ENCODE measurements around the gene MPDZ. TPM values are rescaled to one million over a fixed set of nuclear protein-coding genes. Genes with fewer than 3 reads are reported as not detected.

The MPDZ gene
- total RNA-seq, 1 donor from 2014 or later = 62.6 TPM

- ATAC-seq (no peak), DNase-seq (ENCODE audit: missing footprints) (no peak)
- intact Hi-C loops (cut with DNase I) = no loop called here
Measured at GRCh38 chr9:13064676-13065075, 214.8 kb downstream of the MPDZ start.

- no peak for ATAC-seq
- intact Hi-C loops (cut with DNase I) = no loop called here
- no peak for DNase-seq (ENCODE audit: missing footprints)
Measured at GRCh38 chr9:13063880-13064459, 215.5 kb downstream of the MPDZ start.

DNA sequence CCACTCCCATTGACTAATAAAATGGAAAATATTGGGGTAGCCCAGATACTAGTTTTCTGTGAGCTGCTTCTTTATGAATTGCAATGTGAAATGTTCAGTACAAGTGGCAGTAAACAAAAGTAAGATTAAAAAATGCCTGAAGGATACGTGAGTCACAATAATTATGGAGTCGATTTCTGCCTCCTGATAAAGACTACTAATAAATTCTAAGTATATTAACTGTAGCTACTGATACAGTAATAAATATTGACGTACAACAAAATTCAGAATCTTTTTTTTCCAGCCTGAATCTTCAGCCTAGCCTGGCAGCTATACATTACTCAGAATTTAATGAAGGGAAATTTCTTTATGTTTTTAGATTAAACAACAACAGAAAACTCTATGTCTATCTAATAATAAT is 218.1 kb downstream of the MPDZ start:
- intact Hi-C loops (cut with DNase I) = no loop called here
- no peak for ATAC-seq

More for the DNA sequence above, 218.1 kb downstream of the MPDZ start:
- DNase-seq (ENCODE audit: missing footprints) = no peak

Measured in Right ventricle myocardium inferior (tissue), 1 donor.